Hematopoietic multipotent progenitor cell treated with erythropoietin and hydrocortisone succinate and interleukin-3 and kit ligand, for 8 days (in vitro differentiated cells): ENCODE results near the gene KIF1A.

Experiments
- DNase-seq: peaks from one replicate; pipeline ENCODE4 v3.0.0-alpha.2; 2015

Gene KIF1A

DNA sequence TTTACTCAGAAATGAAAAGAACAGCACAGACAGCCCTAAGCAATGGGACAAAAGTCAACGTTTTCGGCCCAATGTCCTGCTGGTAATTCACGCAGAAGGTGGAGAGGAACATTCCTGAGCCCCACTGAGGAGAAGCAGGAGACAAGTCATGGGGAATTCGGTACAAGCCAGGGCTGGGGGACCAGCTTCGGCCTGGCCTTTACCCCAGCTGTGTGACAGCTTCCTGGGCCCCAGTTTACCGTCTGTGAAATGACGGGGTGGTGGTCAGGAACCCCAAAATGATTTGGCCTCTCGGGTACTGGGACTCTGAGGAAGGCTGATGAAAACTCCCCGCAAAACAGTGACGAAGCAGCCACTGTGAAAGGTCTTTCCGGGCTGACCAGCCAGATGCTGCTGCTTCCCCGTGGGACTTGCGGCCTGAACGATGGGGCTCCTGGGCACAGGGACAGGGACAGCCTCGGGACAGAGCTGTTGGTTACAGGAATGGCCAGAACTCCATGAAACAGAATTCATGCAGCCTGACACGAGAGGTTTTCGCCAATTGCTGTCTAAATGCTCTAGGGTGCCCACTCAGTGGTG lies 21.6 kb downstream of the KIF1A start:
- no peak for DNase-seq

DNA sequence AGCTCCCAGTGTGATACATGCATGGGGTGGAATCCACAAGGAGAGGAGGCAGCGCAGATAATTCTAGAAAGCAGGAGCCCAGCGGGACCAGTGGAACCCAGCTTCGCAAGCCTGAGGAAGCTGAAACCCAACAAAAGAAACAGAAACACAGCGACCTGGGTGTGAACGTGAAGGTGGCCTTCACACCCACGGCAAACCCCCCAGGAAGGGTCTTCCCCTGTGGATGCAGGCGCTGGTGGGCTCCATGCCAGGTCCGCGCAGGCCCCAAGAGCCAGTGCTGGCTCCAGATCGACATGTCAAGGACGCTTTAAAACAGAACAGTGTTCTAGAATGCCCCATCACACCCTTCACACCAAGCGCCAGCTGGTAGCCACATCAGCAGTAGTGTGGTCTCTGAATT lies 22.1 kb downstream of the KIF1A start:
- DNase-seq: no peak

DNA sequence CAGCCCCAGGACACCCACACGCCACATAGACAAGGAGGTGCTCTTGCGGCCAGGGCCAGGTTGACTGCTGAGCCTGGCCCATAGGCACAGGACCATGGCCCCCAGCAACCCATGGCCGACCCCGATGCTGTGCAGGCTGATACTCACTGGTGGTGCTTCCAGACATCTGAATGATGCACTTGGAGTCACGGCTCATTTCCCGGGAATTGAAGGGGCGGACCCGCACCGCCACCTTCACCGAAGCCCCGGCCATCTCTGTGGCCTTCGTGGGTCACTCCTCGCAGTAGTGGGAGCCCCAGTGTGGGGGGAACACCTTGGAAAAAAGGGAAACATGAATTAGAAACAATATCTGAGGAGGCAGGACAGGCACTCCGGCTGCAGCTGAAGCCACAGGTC lies 22.5 kb downstream of the KIF1A start:
- DNase-seq: no peak

DNA sequence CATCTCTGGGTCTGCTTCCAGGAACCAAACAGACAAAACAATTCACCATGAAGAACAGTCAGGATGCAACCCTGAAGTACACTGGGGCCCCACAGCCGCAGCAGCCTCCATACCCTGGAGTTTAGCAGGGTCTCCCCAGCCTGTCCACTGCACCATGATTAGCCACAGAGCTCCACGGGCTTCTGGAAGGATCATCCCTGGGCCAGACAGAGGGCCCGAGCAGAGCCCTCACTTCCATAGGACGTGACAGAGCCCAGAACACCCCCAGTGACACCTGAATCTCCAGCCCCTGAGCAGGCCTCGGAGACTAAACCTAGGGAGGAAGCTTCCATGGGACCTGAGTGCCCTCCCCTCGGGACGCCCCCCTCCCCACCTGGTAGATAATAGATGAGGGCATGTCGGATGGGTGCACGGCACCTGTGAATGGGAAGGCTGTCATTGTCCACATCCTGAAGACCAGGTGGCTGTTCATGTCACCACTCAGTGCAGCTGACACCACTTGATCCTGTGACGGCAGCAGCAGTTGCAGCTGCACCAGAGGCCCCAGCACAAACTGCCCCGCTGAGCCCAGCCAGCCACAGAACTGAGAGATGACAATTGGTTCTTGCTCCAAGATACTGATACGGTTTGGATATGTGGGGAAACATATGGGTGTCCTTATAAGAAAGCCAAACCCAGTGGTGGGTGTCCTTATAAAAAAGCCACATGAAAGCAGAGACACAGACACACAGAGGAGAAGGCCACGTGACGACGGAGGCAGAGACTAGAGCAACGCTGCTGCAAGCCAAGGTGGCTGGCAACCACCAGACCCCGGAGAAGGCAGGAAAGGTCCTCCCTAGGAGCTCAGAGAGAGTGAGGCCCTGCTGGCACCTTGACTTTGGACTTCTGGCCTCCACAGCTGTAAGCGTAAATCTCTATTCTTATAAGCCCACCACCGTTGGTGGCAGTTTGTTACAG lies 23.2 kb downstream of the KIF1A start:
- DNase-seq: no peak

- no peak for DNase-seq
Observed at GRCh38 chr2:240795916-240796510, 24.0 kb downstream of the KIF1A start.

- DNase-seq: no peak
Observed at GRCh38 chr2:240795454-240795853, 24.6 kb downstream of the KIF1A start.

DNA sequence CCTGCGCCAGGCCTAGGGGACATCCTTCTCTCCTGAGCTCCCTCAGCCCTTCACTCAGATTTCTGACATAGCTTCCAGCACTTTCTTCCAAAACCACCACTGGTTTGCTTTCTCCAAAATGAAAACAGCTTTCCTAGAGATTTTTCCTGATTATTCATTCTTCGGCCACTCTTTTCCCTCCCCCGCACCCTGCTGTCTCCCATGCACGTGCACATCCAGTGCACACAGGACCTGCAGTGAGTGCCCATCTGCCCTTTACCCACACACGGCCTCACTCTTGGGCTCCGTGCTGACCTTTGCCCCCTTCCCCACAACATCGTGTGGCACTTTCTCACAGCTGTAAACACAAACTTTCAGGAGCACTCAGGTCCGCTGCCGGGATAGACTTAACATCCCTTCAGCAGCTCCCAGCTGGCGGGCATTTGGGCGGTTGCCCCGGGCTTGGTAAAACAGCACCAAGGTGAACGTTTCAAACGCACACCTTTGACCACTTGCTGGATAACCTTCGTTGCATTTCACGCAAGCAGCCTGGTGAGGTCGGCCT lies 25.8 kb downstream of the KIF1A start:
- DNase-seq: no peak

DNA sequence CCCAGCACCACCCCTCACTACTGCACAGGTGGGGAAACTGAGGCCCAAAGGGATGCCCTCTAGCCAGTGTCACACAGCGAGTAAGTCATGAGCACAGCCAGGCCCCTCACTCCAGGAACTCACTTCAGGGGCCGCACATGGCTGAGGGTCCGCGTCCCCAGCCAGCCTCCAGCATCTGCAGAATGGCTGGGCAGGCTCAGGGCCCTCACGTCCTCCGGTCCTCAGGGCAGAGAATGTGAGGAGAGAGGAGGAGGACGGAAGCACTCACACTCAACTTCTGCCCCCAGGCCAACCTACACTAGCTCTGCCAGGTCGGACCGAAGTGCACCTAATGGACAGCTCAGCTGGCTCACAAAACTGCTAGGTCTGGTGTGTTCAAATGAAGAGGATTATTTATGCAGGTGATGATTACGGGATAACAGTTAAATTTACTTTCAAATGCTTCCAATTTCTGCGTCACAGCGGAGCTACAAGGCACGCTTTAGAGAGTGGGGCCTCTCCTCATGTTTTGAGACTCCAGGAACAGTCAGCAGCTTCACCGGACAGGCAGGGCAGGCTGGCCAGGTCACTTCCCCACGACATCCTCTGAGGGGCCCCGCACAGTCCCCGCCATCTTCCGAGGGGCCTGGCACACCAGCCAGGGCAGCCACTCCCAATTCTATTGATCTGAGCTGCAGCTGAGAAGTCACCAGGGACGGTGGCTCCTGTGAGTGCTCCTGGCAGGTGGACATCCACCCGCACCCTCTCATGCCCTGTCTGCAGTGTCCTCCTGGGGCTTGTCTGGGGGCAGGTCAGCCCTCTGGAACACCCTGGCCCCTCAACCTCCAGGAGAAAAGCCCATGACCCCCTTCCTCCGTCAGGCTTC lies 26.5 kb downstream of the KIF1A start:
- no peak for DNase-seq

DNA sequence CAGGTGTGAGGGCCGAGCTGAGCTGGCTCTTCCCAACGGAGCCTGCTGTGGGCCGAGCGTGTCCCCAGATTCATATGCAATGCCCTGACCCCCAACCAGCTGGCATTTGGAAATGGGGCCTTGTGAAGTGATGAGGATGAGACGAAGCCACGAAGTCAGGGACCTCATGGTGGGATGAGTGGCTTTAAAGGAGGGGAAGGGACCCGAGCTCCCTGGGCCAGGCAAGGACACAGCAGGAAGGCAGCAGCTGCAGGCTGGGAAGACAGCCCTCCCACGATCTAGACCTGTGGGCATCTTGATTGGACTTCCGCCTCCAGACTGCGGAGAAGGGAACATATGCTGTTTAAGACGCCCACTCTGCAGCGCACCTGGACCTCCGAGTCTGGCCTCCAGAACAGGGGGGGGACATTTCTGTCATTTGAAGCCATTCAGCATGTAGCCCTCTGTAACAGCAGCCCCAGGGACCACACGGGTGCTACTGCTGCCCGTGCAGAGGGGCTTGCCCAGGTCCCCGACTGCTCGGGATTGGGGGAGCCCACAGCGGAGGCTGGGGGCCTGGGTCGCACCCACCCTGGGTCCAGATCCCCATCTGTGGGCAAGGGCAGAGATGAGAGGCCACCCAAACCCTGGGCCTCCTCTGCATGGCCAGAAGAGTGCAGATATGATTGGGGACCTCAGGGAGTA lies 27.2 kb downstream of the KIF1A start:
- no peak for DNase-seq

- no peak for DNase-seq
Observed at GRCh38 chr2:240791821-240792628, 28.0 kb downstream of the KIF1A start.

- no peak for DNase-seq
Observed at GRCh38 chr2:240791221-240791800, 28.7 kb downstream of the KIF1A start.

DNA sequence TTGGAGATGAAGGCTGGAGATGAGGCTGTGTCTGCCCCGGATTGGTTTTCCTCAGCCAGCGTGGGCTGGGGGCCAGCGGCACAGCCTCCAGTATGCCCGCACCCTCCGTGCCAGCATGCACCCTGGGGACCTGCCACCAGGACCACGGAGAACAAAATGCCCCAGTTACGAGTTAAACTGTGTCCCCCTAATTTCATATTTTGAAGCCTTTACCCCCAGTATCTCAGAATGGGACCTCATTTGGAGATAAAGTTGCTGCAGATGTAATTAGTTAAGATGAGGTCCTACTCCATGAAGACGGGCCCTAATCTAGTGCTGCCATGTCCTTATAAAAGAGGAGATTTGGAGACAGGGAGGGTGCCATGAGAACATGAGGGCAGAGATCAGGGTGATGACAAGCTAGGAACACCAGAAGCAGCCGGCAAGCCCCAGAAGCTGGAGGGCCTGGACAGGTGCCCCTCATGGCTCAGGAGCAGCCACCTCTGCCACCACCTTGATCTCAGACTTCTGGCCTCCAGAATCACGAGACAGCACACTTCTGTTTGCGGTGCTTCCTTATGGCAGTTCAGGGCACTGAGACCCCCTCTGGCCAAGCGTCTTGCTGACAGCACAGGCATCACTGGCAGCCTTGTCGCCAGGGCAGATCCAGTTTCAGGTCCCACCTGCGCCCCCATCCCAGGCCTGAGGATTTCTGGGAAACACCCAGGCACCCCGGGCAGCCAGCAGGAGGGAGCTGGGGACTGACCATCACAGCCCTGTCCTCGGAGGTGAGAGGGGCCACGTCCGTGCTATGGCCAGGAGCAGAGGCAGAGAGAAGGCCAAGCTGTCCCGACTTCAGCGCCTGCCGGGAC lies 29.4 kb downstream of the KIF1A start:
- no peak for DNase-seq

GRCh38 chr2:240789501-240790369 lies 30.3 kb downstream of the KIF1A start:
- no peak for DNase-seq

GRCh38 chr2:240789051-240789453 lies 31.0 kb downstream of the KIF1A start:
- DNase-seq: no peak

- no peak for DNase-seq
Observed at GRCh38 chr2:240788482-240788881, 31.5 kb downstream of the KIF1A start.

- DNase-seq: no peak
Observed at GRCh38 chr2:240787521-240788472, 32.2 kb downstream of the KIF1A start.

GRCh38 chr2:240786871-240787311 lies 33.1 kb downstream of the KIF1A start:
- DNase-seq: no peak
